HT-29 (cell line): Measurements from ENCODE around the gene SLC26A11. TPM values are rescaled to one million over a fixed set of nuclear protein-coding genes. Genes with fewer than 3 reads are reported as not detected.

Source experiments
- DNase-seq: peaks from one replicate; pipeline ENCODE4 v3.0.0-alpha.2; 2015; ENCODE audit warnings: low spot score
- total RNA-seq: library from RNA; depleted of rRNA; stranded (reverse); fragments of >200 nt; shearing (Covaris generic); gene quantifications from 2 replicates; pipeline ENCODE4 v1.2.3, GENCODE V29; 2014

The SLC26A11 gene
- total RNA-seq, 1 experiment from 2014 or later: 2.8 TPM

DNA sequence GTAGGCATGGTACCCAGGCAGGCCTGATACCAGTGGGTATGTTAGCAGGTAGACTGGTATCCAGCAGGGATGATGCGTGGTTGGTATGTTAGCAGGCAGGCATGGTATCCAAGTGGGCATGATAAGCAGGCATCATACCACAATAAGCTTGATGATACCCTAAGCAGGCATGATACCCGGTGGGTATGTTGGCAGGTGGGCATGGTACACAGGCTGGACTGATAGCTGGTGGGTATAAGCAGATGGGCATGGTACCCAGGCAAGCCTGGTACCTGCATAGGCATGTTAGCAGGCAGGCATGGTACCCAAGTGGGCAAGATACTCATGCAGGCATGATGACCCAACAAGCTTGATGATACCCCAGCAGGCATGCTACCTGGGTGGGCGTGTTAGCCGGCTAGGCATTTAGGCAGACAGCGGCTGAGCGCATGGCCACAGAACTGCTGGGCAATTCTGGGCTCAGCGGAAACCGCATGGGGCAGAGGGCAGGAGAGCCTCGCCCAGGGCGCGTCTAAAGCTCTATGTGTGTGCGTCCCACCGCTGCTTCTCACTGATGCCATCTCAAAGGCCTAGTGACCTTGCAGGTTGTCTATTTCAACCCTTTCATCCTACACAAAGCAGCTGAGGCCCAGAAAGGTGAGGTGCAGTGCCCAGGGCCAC, 2.4 kb upstream of the SLC26A11 start:
- no peak for DNase-seq

DNA sequence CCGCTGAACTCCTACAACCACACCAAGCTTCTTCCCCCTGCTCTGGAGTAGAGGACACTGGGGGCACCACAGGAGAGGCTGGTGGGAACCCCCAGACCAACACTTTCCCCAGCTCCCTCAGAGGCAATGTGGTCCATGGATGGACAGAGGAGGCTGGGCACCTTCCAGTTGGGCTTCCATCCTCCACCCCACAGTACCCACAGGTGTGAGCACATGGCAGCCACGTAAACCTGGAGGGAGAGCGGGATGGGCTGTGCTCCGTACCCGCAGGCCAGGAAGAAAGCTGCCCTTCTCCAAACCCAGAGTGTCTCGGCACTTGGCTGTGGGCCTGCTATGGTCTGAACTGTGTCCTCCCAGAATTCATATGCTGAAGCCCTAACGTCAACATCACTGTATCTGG, 1.8 kb upstream of the SLC26A11 start:
- DNase-seq: no peak

DNA sequence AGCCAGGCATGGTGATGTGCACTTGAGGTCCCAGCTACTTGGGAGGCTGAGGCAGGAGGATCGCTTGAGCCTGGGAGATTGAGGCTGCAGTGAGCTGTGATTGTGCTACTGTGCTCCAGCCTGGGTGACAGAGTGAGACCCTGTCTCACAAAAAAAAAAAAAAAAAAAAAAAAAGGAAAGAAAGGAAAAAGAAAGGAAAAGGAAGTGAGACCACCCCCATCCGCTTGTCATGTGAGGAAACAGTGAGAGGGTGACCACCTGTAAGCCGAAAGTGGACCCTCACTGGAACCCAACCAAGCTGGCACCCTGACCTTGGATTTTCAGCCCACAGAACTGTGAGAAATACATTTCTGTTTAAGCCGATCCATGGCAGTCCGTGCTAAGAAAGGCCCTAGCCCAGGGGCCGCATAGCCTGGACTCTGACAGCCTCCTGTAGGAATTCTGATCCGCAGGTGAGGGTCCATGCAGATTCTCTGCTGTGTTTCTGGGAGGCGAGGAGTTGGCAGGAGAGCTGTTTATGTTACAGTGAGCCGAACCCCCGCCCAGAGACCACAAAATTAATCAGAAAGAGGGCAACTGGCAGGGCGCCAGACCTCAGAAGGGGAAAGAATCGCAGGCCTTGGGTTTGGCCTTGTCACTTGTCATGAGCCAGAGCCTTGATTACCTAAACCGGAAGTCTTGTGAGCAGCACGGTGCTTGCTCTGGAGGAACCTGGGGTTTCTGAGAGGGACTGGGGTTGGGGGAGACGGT, 1.0 kb upstream of the SLC26A11 start:
- peak; percentile 45 for DNase-seq

DNA sequence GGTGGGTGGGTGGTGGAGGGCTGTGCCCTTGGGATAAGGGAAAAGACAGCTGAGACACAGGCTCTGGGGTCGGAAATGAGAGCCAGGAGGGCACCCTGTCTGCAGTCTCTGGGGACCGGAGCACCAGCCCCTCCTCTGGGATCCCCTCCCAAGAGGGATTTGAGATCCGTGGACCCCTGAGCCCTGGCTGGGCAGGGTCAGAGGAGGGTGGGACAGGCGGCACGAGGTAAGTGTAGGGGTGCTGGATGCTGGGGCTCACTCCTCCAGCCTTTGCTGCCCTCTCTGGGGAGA, 519 bp upstream of the SLC26A11 start:
- DNase-seq: no peak

DNA sequence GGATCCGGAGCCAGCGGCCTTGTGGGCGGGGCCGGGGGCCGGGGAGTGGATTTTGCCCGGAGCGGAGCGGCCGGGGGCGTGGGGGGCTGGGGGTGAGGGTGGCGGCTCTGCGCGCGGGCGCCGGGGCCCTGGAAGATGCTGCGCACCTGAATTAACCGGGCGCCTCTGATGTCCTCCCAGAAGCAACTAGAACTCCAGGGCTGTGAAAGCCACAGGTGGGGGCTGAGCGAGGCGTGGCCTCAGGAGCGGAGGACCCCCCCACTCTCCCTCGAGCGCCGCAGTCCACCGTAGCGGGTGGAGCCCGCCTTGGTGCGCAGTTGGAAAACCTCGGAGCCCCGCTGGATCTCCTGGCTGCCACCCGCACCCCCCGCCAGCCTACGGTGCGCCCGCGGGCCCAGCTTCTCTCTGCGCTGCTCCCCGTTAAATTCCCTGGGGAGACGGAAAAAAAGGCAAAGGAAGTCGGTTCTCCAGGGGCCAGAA, 549 bp downstream of the SLC26A11 start:
- DNase-seq: no peak

DNA sequence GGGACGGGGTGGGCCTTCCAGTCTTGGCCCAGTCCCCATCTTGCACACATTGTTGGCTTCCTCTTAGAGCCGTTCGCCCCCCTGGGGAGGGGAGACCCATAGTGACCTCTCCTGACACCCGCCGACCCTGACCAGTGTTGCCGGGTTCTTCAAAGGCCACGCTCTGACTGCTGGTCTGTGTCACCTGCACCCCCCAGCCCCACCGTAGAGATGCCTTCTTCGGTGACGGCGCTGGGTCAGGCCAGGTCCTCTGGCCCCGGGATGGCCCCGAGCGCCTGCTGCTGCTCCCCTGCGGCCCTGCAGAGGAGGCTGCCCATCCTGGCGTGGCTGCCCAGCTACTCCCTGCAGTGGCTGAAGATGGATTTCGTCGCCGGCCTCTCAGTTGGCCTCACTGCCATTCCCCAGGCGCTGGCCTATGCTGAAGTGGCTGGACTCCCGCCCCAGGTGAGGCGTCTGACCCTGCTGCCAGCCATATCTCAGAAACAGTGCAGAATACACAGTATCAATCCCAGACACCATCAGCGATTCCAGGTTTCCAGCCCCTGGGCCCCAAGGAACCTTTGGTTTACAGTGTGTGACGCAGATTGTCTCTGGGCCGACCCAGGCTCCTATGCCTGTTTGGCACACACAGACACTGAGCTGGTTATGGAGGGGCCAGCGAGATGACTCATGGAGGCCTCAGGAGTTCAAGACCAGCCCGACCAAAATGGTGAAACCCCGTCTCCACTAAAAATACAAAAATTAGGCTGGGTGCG, 1.3 kb downstream of the SLC26A11 start:
- DNase-seq: no peak

DNA sequence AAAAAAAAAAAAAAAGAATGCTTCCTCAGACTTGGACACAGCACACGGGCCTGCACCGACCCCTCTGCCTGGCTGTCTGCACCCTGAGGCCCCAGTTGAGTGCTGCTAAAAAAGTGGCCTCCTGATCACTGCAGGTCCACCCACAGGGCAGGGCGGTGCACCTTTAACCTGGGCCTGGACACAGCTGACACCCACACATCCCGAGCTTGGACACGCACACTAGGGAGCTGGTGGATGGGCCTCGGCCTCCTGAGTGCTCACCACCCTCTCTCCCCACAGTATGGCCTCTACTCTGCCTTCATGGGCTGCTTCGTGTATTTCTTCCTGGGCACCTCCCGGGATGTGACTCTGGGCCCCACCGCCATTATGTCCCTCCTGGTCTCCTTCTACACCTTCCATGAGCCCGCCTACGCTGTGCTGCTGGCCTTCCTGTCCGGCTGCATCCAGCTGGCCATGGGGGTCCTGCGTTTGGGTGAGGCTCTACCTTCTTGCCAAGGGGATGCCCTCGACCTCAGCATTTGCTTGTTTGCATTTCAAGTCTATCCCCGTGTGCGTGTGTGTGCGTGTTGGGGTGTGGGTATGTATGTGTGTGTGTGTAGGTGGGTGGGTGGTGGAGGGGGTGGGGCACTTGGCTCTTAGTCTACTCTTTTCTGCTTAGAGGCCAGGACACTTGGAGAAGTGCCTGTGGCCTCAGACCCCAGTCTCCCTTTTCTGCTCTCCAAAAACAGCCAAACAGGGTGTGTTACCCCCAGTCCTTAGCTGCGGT, 2.3 kb downstream of the SLC26A11 start:
- no peak for DNase-seq

DNA sequence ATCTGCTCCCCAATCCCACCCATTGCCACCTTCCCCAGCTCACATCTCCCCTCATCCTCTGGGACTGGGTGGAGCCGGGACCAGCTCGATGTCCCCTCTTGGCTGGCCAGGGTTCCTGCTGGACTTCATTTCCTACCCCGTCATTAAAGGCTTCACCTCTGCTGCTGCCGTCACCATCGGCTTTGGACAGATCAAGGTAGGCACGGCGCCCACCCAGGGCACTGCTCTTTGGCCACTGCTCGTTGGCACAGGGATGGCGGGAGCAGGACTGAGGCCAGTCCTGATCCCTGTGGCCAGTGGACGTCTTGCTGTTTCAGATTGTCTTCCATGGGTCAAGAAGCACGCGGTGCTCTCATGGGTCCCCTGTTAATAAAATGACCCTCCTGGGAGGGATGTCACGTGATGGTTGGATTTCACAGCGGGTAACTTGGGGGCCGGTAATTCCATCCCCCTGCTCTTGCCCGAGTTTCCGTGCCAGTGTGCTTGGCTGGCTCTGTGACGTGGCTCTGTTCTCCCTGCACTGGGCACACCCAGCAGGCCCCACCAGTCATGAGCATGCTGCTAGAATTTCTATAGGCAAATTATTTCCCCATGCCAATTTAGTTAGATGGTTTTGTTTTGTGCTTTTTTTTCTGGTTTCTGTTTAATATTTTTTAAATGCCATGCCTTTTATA, 3.1 kb downstream of the SLC26A11 start:
- no peak for DNase-seq

DNA sequence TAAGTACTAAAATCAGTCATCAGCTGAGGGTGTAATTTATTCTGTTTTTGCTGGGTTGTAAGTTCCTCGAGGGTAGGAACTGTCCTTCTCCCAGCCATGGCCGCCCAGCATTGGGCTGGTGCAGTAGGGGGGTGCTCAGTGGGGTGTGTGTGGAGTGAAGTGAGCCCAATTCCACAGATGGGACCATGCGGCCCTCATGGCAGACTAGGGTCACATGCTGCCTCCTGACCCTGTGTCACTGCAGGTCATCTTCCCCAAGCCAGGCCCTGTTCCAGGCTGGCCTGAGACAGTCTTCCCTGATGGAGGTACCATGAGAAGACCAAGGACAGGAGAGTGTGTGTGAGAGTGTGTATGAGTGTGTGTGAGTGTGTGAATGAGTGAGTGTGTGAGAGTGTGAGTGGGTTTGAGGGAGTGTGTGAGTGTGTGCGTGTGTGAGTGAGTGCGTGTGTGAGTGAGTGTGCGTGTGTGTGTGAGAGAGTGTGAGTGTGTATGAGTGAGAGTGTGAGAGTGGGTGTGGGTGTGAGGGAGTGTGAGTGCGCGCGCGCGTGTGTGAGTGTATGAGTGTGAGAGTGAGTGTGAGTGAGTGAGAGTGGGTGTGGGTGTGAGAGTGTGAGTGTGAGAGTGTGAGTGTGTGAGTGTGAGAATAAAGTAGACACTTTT, 3.7 kb downstream of the SLC26A11 start:
- DNase-seq: no peak

DNA sequence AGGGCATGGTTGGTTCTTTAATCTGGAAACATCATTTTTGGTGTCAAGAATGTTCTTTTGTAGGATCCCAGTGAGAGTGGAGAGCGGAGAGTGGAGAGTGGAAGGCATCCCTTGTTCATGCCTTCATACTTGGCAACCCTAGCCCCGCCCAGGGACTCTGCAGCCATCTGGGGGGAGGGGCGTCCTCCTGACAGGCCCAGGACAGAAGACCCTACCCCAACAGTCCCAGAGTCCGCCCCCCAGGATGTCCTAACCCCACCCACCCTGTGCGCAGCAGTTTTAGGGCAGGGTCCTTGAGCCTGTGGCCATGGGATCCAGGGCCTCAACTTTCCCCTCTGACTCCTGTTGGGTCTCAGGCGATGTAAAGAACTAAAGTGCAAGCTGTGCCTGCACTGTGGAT, 4.5 kb downstream of the SLC26A11 start:
- DNase-seq: no peak

DNA sequence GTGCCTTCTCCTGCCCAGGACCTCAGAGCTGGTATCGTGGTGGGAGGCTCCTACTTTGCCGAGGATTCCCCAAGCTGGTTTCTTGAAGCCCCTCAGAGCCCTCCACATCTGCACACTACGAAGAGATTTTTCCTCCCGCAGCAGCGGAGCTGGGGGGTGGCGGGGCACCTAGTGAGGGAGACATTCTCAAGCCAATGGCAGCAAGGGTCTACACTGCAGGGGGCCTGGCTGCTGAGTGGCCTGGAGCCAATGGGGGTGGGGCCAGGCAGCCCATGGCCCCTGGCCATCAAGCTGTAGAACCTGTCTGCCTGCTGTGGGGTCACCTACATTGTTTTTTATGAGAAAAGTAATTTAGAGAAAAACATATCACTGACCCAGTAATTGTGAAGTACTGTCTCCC, 5.0 kb downstream of the SLC26A11 start:
- no peak for DNase-seq

DNA sequence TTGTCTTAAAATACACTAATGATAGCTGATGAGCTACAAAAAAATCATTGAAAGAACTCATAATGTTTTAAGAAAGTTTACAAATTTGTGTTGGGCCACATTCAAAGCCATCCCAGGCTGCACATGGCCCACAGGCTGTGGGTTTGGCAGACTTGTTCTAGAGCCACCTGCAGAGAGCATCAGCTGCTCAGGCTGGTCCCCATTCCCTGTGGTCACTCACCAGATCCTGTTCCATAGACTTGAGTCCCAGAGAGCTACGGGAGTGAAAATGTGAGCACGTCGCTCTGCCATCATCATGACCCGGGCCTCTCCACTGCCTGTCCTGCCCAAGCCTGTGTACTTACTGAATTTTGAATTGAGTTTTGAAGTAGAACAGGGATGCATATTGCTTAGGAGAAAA, 6.9 kb downstream of the SLC26A11 start:
- DNase-seq: no peak

DNA sequence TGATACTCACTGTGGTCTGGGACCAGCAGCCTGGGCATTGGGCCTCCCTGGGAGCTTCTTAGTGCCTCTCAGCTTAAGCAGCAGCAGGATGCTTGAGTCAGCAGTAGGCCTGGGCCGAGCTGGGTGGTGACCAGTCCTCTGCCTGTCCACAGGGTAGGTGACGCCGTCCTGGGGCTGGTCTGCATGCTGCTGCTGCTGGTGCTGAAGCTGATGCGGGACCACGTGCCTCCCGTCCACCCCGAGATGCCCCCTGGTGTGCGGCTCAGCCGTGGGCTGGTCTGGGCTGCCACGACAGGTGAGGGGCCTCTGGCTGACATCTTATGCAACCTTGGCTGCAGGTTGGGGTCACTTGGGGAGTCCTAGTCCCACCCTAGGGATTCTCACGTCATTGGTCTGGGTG, 7.4 kb downstream of the SLC26A11 start:
- no peak for DNase-seq

DNA sequence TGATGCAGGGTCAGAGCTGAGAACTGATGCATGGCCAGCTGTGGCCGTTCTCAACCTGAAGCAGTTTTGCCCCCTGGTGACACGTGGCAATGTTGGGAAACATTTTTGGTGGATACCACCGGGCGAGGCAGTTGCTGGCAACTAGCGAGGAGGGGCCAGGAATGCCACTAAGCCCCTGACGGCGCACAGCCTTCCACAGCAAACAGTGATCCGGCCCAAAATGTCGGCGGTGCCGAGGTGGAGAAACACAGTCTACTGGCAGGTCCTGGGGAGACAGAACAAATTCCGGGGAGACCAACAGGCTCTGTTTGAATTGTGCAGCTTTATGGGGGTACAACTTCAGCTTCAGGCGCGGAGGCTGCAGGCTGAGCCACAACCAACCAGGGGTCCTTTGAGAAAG, 8.2 kb downstream of the SLC26A11 start:
- DNase-seq: no peak

DNA sequence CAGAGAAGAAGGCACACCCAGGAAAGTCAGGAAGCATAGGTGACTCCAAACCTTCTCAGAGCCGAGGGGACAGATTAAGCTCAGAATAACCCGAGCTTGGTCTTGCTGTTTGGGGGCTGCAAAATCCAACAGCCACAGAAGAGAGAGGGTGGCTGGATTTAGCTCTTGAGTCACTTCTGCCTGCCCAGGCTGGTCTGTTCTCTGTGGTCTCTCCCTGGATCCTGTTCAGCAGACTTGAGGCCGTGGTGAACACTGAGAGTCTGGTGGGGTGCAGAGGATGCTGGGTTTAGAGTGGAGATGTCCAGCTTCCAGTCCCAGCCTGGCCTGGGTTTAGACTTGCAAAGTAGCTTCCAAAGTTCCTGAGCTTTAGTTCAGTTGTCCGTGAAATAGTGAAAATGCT, 8.8 kb downstream of the SLC26A11 start:
- no peak for DNase-seq

DNA sequence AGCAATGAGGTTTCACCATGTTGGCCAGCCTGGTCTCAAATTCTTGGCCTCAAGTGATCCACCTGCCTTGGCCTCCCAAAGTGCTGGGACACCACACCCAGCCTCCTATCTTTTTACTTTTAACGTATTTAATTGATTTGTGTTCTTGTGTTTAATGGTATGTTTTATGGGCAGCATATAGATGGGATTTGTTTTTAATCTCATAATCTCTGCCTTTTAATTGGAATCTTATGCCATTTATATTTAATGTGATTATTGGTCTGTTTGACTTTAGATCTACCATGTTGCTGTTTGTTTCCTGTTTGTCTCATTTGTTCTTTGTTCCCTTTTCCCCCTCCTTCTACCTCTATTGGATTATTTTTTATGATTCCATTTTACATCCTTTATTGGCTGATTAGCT, 12.2 kb downstream of the SLC26A11 start:
- no peak for DNase-seq

DNA sequence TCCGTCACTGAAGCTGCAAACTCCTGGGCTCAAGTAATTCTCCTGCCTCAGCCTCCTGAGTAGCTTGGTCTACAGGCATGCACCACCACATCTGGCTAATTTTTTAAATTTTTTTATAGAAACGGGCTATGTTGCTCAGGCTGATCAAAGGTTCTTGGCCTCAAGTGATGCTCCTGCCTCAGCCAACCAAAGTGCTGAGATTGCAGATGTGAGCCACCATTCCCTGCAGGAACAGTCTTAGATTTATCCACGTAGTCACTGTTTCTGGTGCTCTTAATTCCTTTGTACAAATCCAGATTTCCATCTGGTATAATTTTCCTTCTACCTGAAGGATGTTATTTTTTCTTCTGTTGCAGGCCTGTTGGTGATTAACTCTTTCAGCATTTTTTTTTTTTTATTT, 13.0 kb downstream of the SLC26A11 start:
- DNase-seq: no peak

DNA sequence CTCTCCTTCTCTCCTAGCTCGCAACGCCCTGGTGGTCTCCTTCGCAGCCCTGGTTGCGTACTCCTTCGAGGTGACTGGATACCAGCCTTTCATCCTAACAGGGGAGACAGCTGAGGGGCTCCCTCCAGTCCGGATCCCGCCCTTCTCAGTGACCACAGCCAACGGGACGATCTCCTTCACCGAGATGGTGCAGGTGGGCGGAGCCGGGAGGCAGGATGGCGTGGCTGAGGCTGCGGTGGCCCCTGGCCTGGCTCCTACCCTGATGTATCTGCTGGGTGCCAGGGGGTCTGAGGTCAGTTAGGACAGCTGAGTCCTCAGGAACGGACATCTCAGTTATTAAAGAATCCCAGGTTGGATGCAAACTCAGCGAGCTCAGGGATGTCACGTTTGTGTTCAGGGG, 16.7 kb downstream of the SLC26A11 start:
- DNase-seq: no peak

DNA sequence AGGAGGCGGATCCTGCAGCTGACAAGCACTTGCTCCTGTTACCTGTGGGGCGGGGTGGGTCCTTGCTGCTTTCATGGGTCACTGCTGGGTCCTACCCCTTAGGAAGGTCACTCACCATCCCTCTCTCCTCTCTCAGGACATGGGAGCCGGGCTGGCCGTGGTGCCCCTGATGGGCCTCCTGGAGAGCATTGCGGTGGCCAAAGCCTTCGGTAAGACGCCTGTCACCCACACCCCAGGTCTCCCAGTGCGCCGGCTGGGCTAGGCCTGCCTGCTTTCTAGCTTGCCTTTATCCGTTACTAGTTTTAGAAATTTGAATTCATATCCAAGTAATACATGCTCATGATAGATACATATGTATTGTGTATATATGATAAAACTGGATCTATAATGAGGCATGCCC, 17.2 kb downstream of the SLC26A11 start:
- no peak for DNase-seq

DNA sequence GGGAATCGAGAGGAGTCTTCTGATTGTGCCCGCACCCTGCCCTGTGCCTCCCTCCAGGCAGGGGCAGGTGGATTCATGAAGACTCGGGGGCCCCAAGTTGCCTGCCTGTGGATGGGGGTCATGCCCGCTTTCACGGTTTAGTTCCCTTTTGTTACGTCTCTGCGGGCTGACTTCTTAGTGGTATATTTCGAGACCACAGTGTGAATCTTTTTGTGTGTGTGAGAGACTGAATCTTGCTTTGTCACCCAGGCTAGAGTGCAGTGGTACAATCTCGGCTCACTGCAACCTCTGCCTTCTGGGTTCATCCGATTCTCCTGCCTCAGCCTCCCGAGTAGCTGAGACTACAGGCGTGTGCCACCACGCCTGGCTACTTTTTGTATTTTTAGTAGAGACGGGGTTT, 22.3 kb downstream of the SLC26A11 start:
- no peak for DNase-seq
